CD1c-positive myeloid dendritic cell (primary cell): Measurements from ENCODE around the gene NIM1K.
A peak's percentile ranks its signal among the peaks of the same experiment; 100 is the strongest.
"Not testable (repeated sequence)": the region's sequence is repeated elsewhere in the genome, so short reads cannot be mapped to it uniquely, and the experiment has no call there.

Experiments
- DNase-seq: peaks from one replicate; pipeline ENCODE4 v3.0.0-alpha.2; 2016; ENCODE audit errors: extremely low spot score

NIM1K gene

DNA sequence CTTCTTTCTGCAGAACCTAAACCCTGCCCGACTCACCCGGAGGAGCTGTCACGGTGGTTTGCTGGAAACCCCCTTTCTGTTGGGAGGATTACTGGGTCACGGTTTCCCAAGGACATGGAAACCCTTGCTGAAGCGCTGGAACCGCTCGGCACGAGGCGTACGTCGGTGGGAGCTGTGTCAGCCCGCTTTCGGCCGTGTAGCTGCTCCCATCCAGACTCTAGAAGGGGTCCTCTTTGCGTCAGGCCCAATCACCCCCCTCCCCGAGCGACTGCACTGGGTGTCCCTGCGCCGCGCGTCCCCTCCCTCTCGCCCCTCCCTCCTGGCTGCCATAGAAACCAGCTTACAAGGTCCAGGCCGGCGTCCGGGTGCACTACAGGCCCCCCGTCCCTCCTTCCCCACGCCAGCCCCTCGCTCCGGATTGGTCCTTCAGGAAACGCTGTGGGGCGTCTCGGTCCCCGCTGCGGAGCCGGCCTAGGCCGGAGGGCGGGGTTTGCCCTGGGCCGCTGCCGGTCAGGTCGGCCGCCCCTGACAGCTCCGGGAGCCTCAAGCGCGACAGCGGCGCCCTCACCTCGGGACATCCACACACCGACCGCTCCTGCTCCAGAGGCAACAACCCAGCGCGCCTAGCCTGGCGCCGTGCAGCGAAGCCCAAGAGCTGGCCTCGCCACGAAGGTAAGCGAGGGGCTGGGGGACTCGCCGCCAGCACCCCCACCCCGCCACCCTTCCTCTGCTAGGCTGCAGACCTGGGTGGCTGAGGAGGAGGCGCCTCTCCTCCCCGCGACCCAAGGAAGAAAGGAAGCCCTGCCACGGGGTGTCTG, at the start of gene NIM1K:
Gene NIM1K, plus strand, starts transcription at position 486 of the 818 bp plus-strand sequence. CDS start 53,551 bp downstream, outside the sequence.
- DNase-seq = peak; percentile 36

- no peak for DNase-seq
Measured at GRCh38 chr5:43145071-43145470, 47.0 kb upstream of the NIM1K start.

DNA sequence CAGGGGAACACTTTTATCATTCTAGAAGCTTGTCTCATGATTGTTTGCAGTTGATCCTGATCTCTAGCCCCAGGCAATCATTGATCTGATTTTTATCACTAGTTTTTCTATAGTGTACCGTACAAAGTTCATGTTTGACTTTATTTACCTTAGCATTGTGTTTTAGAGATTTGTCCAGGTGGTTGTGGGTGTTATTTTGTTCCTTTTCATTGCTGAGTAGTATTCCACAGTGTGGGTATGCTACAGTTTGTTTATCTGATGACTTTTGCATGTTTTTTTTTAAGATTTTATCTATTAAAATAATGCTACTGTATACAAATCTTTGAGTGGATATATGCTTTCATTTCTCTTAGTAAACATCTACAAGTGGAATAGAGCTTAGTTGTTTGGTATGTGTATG, 45.1 kb upstream of the NIM1K start:
- DNase-seq = no peak

GRCh38 chr5:43148417-43148816, 43.6 kb upstream of the NIM1K start:
- DNase-seq = no peak

- DNase-seq = no peak
Measured at GRCh38 chr5:43149231-43149630, 42.8 kb upstream of the NIM1K start.

GRCh38 chr5:43150075-43150474, 42.0 kb upstream of the NIM1K start:
- DNase-seq = no peak

DNA sequence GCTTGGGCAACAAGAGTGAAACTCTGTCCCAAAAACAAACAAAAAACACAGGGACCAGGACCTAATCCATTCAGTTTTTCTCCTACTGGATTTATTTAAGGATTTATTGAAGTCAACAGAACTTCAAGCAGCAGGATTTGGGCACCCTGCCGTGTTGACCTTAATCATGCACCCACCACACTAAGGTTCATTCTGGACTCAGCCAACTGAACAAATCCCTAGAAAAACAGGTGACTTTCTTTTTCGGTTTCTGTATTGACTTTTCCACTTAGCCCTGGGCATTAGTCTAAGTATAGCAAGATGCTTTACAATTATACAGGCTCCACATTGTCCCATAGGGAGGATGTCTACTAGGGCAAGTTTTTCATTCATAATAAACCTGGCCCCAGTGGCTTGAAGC, 41.3 kb upstream of the NIM1K start:
- DNase-seq = no peak

GRCh38 chr5:43152946-43153345, 39.1 kb upstream of the NIM1K start:
- DNase-seq = no peak

DNA sequence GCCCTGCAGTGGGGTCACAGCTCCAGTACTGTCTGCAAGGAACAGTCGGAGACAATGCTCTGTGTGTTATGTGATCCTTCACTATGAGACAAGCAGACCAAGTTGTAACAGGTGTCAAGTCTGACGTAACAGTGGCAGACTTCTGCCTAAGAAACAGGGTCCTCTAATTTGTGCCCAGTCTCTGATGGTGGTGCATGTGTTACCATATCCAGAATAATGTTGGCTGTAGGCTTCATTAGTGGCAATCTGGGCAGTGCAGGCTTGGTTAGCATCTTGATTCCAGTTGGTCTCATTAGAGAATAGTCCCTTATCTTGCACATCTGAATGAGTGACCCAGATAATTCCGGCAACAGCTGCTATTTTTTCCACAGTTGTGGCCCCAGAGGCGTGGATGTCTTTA, 37.6 kb upstream of the NIM1K start:
- DNase-seq = no peak

DNA sequence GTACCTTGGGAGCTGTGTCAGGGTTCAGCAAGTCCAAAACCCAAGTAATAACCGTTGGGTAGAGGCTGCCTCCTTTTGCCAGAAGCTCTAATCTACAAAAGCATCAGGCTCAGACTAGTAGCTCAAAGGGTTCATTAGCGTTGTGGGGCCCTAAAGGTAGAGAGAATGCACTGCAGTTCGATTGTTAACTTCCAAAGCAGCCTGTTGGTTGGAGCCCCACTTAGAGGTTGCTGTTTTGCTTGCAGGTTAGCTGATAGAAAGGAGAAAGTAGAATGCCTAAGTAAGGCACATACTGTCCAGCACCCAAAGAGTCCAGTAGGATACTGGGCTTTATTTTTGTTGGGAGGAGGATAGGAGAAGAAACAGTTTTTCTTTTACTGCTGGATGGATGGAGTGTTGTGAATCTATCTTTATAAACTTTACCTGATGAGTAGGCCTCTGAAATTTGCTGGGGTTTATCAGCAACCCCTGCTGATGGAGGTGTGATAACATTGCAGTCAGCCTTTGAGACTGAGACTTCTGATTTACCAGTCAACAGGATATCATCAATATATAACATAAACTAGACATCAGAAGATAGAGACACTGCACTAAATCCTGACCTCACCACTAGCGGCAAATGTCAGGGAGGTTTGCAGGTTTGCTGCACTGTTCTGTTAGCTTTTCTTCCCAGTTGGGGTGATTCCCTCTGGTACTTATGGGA, 36.5 kb upstream of the NIM1K start:
- DNase-seq = no peak

GRCh38 chr5:43156388-43156787, 35.6 kb upstream of the NIM1K start:
- DNase-seq = no peak

- no peak for DNase-seq
Measured at GRCh38 chr5:43157068-43157467, 35.0 kb upstream of the NIM1K start.

DNA sequence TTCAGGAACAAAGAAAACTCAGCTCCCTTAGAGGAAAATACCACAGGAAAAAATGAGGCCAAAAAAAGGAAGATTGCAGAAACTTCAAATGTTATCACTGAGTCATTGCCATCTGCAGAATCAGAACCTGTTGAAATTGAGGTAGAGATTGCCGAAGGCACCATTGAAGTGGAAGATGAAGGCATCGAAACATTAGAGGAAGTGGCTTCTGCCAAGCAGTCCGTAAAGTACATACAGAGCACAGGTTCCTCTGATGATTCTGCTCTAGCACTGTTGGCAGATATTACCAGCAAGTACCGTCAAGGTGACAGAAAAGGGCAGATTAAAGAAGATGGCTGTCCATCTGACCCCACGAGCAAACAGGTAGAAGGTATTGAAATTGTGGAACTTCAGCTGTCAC, 30.8 kb upstream of the NIM1K start:
- no peak for DNase-seq

DNA sequence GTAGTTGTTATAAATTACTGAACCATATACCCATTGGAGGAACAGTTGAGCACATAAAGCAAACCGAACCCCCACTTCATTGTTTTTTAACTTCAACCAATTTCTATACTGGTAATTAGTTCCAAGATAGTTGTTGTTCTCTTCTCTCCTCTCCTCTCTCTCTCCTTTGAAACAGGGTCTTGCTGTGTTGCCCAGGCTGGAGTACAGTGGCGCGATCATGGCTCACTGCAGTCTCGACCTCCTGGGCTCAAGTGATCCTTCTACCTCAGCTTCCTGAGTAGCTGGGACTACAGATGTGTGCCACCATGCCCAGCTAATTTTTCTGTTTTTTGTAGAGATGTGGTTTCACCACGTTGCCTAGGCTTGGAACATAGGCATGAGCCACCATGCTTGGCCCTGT, 27.2 kb upstream of the NIM1K start:
- not testable (repeated sequence) for DNase-seq

GRCh38 chr5:43165323-43165722, 26.7 kb upstream of the NIM1K start:
- DNase-seq = no peak

DNA sequence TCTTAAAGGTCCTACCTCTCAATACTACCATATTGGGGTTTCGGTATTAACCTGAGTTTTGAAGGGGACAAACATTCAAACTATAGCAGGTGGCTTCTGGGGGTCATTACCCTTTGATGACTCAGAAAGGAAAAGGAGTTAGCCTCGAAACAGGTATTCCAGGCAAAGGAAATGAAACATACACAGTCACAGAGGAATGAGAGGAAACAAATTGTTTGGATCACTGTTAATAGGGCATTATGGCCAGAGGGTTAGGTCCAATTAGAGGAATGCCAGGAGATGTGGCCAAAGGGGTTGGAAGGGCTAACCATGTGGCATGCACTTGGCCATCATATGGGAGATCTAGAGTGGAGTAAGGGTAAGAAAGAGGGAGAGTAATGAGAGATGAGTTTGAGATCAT, 23.9 kb upstream of the NIM1K start:
- DNase-seq = no peak

DNA sequence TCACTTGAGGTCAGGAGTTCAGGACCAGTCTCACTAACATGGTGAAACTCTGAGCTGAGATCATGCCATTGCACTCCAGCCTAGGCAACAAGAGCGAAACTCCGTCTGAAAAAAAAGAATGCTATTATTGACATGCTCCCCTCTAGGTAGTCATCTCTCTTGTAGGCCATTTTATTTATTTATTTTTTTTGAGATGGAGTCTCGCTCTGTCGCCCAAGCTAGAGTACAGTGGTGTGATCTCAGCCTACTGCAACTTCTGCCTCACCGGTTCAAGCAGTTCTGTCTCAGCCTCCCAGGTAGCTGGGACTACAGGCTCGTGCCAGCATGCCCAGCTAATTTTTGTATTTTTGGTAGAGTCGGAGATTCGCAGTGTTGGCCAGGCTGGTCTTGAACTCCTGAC, 20.6 kb upstream of the NIM1K start:
- no peak for DNase-seq

GRCh38 chr5:43171926-43172325, 20.1 kb upstream of the NIM1K start:
- no peak for DNase-seq

DNA sequence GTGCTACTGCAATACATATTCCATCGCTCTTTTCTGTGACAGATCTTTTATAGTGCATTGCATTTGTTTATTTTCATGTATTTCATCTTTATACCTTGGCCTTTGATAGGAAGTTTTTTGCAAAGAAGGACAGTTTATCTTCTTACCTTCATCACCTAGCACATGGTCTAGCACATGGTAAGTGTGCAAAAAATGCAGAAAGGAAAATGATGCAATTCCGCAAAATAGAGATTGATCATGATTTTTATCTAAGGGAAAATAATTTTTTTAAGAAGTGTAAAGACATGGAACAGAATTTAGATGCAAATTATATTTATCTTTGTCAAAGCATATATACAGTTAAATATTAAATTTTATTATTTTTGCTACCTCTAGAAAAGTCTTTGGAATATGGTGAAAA, 19.2 kb upstream of the NIM1K start:
- DNase-seq = no peak

GRCh38 chr5:43174586-43174985, 17.4 kb upstream of the NIM1K start:
- no peak for DNase-seq

- DNase-seq = no peak
Measured at GRCh38 chr5:43179836-43180235, 12.2 kb upstream of the NIM1K start.

- DNase-seq = no peak
Measured at GRCh38 chr5:43182421-43182820, 9.6 kb upstream of the NIM1K start.

GRCh38 chr5:43183101-43183500, 8.9 kb upstream of the NIM1K start:
- not testable (repeated sequence) for DNase-seq
